Gastrocnemius medialis (tissue), 4 donors: ENCODE measurements around the gene HLA-DPB1. TPM values are rescaled to one million over a fixed set of nuclear protein-coding genes. Genes with fewer than 3 reads are reported as not detected.
"Not testable (repeated sequence)": the region's sequence is repeated elsewhere in the genome, so short reads cannot be mapped to it uniquely, and the experiment has no call there.

ENCODE experiments used
- ATAC-seq, 2 donors: fragments of 150-250 bp; one replicate each; pipeline ENCODE4 v1.9.1; 2016
- DNase-seq, 2 donors: peaks; one replicate each; pipeline ENCODE4 v3.0.0-alpha.2; 2019
- H3K27ac ChIP-seq, 4 donors: fragments of 200-600 bp; sonication (generic); 1 replicate in 1 of 4; 2 replicates in 3 of 4; pipeline ENCODE4 v1.5.1; 2016 to 2018; ENCODE audit warnings: mild to moderate bottlenecking in 2 of 4, moderate library complexity in 1 of 4
- H3K27me3 ChIP-seq, 3 donors: fragments of 200-600 bp; sonication (generic) in 2 of 3; 1 replicate in 1 of 3; 2 replicates in 2 of 3; pipeline versions ENCODE4 v1.5.1 to v1.6.0; 2016 to 2019; ENCODE audit warnings: mild to moderate bottlenecking in 1 of 3, moderate library complexity in 1 of 3
- H3K36me3 ChIP-seq, 2 donors: fragments of 200-600 bp; sonication (generic) in 1 of 2; one replicate each; pipeline ENCODE4 v1.5.1; 2017 to 2018
- H3K4me1 ChIP-seq, 2 donors: fragments of 200-600 bp; sonication (generic) in 1 of 2; one replicate each; pipeline ENCODE4 v1.5.1; 2016 to 2017; ENCODE audit warnings: mild to moderate bottlenecking in 2 of 2
- H3K4me3 ChIP-seq, 4 donors: fragments of 200-600 bp; sonication (generic) in 3 of 4; 1 replicate in 1 of 4; 2 replicates in 3 of 4; pipeline ENCODE4 v1.5.1; 2016 to 2019; ENCODE audit warnings: mild to moderate bottlenecking in 2 of 4
- H3K9me3 ChIP-seq, 3 donors: fragments of 200-600 bp; sonication (generic) in 2 of 3; 1 replicate in 1 of 3; 2 replicates in 2 of 3; pipeline ENCODE4 v1.5.1; 2016 to 2019
- POLR2A ChIP-seq, 2 donors: fragments of 450-650 bp; IDR thresholded peaks; one replicate each; pipeline ENCODE4 v1.6.1; 2017; ENCODE audit warnings: antibody characterized with exemption in 2 of 2, mild to moderate bottlenecking in 2 of 2, moderate library complexity in 2 of 2
- in situ Hi-C, 4 donors: fragments of 200-750 bp; cut with MboI; loops; one replicate each; pipeline versions ENCODE4 v1.15.0 to v1.8.0; 2017; ENCODE audit warnings: low sequenced_read_pairs in 4 of 4
- intact Hi-C: fragments of 100-400 bp; cut with DNase I; formaldehyde crosslinking; loops from one replicate; pipeline ENCODE4 v1.15.1; 2023; ENCODE audit warnings: low total_unique reads
- total RNA-seq, 4 donors: library from RNA; depleted of rRNA; stranded (reverse); fragments of >200 nt; gene quantifications; one replicate each; pipeline versions ENCODE4 v1.1.0 to v1.2.3, GENCODE V29; 2016
- TF ChIP-seq, protein P1 (sequence below), 5 experiments: fragments of 450-650 bp in 3 of 5; fragments of 200-600 bp in 2 of 5; sonication (generic) in 2 of 5; IDR thresholded peaks in 4 of 5; conservative IDR thresholded peaks in 1 of 5; 1 replicate in 4 of 5; 2 replicates in 1 of 5; pipeline ENCODE4 v1.5.1; 2016 to 2019; ENCODE audit warnings: antibody characterized with exemption in 5 of 5, mild to moderate bottlenecking in 3 of 5, moderate library complexity in 3 of 5

Gene HLA-DPB1
- total RNA-seq, 4 donors from 2014 or later = 16.7 to 52.1 (median 23.5) TPM

DNA sequence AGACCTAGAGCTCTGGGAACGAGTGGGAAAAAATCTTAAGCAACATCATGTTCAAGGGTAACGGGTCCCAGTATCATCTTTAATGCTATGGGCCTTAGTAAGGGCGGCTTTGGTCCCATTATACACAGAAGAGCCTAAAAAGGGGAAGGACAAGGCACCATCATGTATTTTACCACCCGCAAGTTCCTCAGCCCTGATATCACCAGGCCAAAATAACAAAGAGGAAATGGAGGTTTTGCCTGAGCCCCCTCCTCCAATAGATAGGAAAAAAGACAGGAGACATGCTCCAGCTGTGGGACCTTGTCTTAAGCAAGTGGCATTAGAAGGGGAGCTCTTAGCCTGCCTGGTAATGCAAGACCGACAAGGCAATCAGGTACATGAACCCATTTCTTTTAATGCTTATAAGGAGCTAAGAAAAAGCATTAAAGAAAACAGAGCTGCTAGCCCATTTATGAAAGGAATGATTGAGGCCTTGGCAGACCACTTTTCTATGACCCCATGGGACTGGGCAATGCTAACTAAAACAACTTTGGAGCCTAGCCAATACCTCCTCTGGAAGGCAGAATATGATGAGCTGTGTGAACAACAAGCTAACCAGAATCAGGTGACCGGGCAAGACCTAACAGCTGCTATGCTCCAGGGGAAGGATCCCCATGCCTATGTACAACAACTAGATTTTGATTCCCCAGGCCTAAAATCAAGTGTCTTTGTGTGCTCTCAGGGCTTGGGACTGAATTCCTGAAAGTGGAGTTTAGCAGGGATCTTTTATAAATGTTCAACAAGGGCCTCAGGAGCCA is 25.6 kb upstream of the HLA-DPB1 start:
- no peak for TF ChIP-seq POLR2A (IDR thresholded peaks at IDR 0.05)
- TF ChIP-seq, protein P1, sequence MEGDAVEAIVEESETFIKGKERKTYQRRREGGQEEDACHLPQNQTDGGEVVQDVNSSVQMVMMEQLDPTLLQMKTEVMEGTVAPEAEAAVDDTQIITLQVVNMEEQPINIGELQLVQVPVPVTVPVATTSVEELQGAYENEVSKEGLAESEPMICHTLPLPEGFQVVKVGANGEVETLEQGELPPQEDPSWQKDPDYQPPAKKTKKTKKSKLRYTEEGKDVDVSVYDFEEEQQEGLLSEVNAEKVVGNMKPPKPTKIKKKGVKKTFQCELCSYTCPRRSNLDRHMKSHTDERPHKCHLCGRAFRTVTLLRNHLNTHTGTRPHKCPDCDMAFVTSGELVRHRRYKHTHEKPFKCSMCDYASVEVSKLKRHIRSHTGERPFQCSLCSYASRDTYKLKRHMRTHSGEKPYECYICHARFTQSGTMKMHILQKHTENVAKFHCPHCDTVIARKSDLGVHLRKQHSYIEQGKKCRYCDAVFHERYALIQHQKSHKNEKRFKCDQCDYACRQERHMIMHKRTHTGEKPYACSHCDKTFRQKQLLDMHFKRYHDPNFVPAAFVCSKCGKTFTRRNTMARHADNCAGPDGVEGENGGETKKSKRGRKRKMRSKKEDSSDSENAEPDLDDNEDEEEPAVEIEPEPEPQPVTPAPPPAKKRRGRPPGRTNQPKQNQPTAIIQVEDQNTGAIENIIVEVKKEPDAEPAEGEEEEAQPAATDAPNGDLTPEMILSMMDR (IDR thresholded peaks at IDR 0.05 in 4 of 5, conservative IDR thresholded peaks at IDR 0.05 in 1 of 5) = no peak
- Histone ChIP-seq H3K36me3 (no peaks in the 10 kb centered on the region), H3K27ac (no peak overlapping the region), H3K4me1 (no peaks in the 10 kb centered on the region), H3K9me3 (no peaks in the 10 kb centered on the region), H3K27me3 (no peaks in the 10 kb centered on the region), H3K4me3 (no peak overlapping the region)
- intact Hi-C loops (no loop called here), in situ Hi-C loops (no loop called here)
- ATAC-seq (no peak), DNase-seq (no peak)

DNA sequence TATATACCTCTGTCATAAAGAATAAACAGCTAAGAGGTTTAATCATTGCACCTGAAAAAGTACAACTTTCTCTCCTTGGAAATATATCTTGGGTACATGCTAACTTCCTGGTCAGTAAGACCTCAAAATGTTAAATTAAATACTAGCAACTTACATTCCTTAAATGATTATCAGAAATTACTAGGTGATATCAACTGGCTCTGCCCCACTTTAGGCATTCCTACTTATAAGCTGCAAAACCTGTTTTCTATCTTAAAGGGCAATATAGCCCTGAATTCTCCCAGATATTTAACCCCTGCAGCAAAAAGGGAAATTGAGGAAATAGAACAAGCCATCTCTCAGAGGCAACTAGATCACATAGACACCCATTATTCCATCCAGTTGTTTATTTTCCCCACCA is 23.2 kb upstream of the HLA-DPB1 start:
- in situ Hi-C loops = no loop called here
- H3K4me3 ChIP-seq = no peak overlapping the region
- H3K36me3 ChIP-seq = no peaks in the 10 kb centered on the region
- intact Hi-C loops = no loop called here
- ATAC-seq (no peak), DNase-seq (no peak)
- no peaks in the 10 kb centered on the region for H3K4me1 ChIP-seq
- TF ChIP-seq, protein P1 (IDR thresholded peaks at IDR 0.05 in 4 of 5, conservative IDR thresholded peaks at IDR 0.05 in 1 of 5) = no peak
- TF ChIP-seq POLR2A (IDR thresholded peaks at IDR 0.05) = no peak
- no peaks in the 10 kb centered on the region for H3K9me3 ChIP-seq
- no peaks in the 10 kb centered on the region for H3K27me3 ChIP-seq
- H3K27ac ChIP-seq = no peak overlapping the region

DNA sequence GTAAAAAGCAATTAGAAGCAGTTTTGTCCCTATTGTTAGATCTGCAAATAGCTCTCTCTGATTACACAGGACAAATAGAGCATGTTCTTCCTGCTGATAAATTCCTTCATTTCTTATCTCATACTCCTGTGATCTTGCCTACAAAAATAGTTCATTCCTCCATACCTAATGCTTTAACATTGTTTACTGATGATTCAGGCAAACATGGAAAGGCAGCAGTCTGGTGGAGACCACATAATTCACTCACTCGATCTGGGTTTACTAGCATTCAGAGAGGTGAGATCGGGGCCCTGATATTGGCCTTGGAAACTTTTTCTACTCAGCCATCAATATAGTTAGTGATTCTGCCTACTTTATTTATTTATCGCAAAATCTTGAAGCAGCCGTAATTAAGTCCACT is 22.6 kb upstream of the HLA-DPB1 start:
- in situ Hi-C loops = no loop called here
- intact Hi-C loops = no loop called here
- Histone ChIP-seq H3K9me3 (no peaks in the 10 kb centered on the region), H3K4me3 (no peak overlapping the region), H3K4me1 (no peaks in the 10 kb centered on the region), H3K27ac (no peak overlapping the region), H3K36me3 (no peaks in the 10 kb centered on the region), H3K27me3 (no peaks in the 10 kb centered on the region)
- no peak for TF ChIP-seq POLR2A (IDR thresholded peaks at IDR 0.05)
- no peak for ATAC-seq
- DNase-seq = no peak

DNA sequence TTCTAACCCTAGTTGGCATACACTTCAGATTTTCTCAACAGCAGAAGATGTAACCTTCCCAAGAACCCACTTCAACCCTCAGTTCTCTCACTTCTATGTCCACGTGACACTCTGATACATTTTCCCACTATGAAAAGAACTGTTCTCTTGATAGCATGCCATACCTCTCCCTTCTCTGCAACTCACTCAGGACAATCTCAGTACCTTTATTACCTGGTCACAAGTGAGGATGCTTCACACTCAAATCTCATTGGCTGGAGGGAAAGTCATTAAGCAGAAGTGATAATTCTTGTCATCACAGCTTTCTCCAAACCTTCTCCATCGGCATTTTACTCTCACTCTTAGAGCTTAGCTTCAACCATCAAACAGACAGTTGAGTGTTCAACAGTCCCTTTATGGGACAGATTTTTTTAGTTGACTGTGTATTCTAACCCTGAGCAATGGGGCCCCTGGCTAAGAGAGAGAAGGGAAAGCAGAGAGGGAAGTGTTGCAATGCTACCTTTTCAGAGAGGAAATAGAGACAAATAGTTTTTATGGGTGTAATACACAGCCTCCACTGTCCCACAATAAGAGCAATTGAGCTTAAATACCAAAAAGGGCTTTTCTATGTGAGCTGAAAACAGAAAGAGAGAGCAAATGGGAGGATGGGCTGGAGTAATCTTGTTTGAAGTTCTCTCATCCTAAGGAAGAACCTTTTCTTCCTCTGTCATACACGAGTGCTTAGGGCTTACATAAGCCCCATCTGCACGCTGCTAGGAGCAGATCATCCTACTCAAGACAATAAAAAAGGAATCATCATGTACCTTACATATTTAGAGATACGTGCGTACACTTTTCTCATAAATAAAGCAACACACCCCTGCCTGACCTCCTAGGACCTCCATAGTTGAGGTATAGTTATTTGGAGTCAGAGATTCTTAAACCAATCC is 18.3 kb upstream of the HLA-DPB1 start:
- DNase-seq (no peak), ATAC-seq (no peak)
- H3K4me3 ChIP-seq = no peak overlapping the region
- intact Hi-C loops (no loop called here), in situ Hi-C loops (no loop called here)
- TF ChIP-seq POLR2A (IDR thresholded peaks at IDR 0.05) = no peak
- TF ChIP-seq, protein P1 (IDR thresholded peaks at IDR 0.05 in 4 of 5, conservative IDR thresholded peaks at IDR 0.05 in 1 of 5) = no peak
- H3K4me1 ChIP-seq = no peaks in the 10 kb centered on the region
- H3K36me3 ChIP-seq = no peaks in the 10 kb centered on the region
- H3K27ac ChIP-seq = no peak overlapping the region
- H3K9me3 ChIP-seq = no peaks in the 10 kb centered on the region
- H3K27me3 ChIP-seq = no peaks in the 10 kb centered on the region

DNA sequence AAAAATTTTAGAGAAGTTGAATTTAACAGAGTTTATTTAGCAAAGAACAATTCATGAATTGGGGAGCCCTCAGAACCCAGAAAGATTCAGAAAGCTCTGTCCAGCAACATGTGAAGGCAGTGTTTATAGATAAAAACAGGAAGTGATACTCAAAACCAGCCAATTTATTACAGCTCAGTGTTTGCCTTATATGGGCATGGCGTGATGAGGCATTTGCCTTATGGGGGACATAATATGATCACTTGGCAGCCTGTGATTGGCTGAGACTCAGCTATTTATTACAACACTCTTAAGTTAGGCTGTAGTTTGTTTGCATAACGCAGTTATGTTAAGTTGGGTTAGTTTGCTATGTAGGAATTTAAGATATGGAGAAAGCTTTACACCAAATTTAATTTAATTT is 13.8 kb upstream of the HLA-DPB1 start:
- ATAC-seq = no peak
- Histone ChIP-seq H3K27ac (no peak overlapping the region), H3K36me3 (no peaks in the 10 kb centered on the region), H3K4me1 (no peaks in the 10 kb centered on the region), H3K4me3 (no peak overlapping the region), H3K9me3 (no peaks in the 10 kb centered on the region), H3K27me3 (peaks cover 0 to 3% (median 0%) of the 10 kb centered on the region in 3 donors)
- no peak for DNase-seq
- intact Hi-C loops = no loop called here
- TF ChIP-seq, protein P1 (IDR thresholded peaks at IDR 0.05 in 4 of 5, conservative IDR thresholded peaks at IDR 0.05 in 1 of 5) = no peak
- no peak for TF ChIP-seq POLR2A (IDR thresholded peaks at IDR 0.05)
- in situ Hi-C loops = no loop called here

DNA sequence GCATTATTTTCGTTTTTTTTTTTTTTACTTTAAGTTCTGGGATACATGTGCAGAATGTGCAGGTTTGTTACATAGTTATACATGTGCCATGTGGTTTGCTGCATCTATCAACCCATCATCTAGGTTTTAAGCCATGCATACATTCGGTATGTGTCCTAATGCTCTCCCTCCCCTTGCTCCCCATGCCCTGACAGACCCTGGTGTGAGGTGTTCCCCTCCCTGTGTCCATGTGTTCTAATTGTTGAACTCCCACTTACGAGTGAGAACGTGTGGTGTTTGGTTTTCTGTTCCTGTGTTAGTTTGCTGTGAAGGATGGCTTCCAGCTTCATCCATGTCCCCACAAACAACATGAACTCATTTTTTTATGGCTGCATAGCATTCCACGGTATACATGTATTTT is 12.4 kb upstream of the HLA-DPB1 start:
- DNase-seq, ATAC-seq, H3K27me3 ChIP-seq, H3K4me1 ChIP-seq, intact Hi-C loops, H3K27ac ChIP-seq, in situ Hi-C loops, H3K9me3 ChIP-seq, H3K36me3 ChIP-seq, H3K4me3 ChIP-seq: not testable (repeated sequence)
